Activated B cell treated with CpG ODN at 0.5 μM for 24 hours (primary cell): ENCODE data around the gene GRM8. TPM values are rescaled to one million over a fixed set of nuclear protein-coding genes. Genes with fewer than 3 reads are reported as not detected.
"Not testable (repeated sequence)": the region's sequence is repeated elsewhere in the genome, so short reads cannot be mapped to it uniquely, and the experiment has no call there.

ENCODE experiments used
- ATAC-seq: fragments of 200-7000 bp; cut with Tn5 transposase; one replicate; pipeline ENCODE4 v1.10.0; 2021; ENCODE audit warnings: low read depth, mild to moderate bottlenecking, moderate library complexity
- CTCF ChIA-PET: fragments of 350-600 bp; sonication (Branson Sonifier 250); formaldehyde crosslinking; loops from one replicate; lab custom pipeline; 2021; ENCODE audit warnings: antibody characterized with exemption; lab: Charles Lee
- POLR2A ChIA-PET: fragments of 350-600 bp; sonication (Branson Sonifier 250); formaldehyde crosslinking; loops from one replicate; lab custom pipeline; 2021; ENCODE audit warnings: antibody characterized with exemption; lab: Charles Lee
- DNase-seq: peaks from one replicate; pipeline ENCODE4 v3.0.0; 2022
- H3K27ac Mint-ChIP-seq: one replicate; pipeline ENCODE4 v1.8.0; 2020; ENCODE audit warnings: mixed read lengths
- H3K27me3 Mint-ChIP-seq: one replicate; pipeline ENCODE4 v1.8.0; 2021; ENCODE audit warnings: mixed read lengths
- H3K36me3 Mint-ChIP-seq: one replicate; pipeline ENCODE4 v1.8.0; 2021; ENCODE audit warnings: low read depth, mixed read lengths
- H3K4me1 Mint-ChIP-seq: one replicate; pipeline ENCODE4 v1.8.0; 2021; ENCODE audit warnings: mixed read lengths
- H3K4me3 Mint-ChIP-seq: one replicate; pipeline ENCODE4 v1.8.0; 2020; ENCODE audit warnings: mild to moderate bottlenecking, mixed read lengths
- H3K9me3 Mint-ChIP-seq: one replicate; pipeline ENCODE4 v1.8.0; 2020; ENCODE audit warnings: mixed read lengths
- intact Hi-C: fragments of 100-400 bp; cut with micrococcal nuclease; formaldehyde crosslinking; loops from one replicate; pipeline ENCODE4 v1.15.1; 2024
- total RNA-seq: library from RNA; stranded (reverse); gene quantifications from 2 replicates; pipeline ENCODE4 v1.2.3, GENCODE V29; 2022
- TF ChIP-seq, protein P1 (sequence below): fragments of 200-600 bp; IDR thresholded peaks from one replicate; pipeline ENCODE4 v1.8.0; 2022; ENCODE audit warnings: antibody characterized with exemption, mild to moderate bottlenecking

GRM8 gene
- total RNA-seq, 1 donor from 2014 or later: not detected

DNA sequence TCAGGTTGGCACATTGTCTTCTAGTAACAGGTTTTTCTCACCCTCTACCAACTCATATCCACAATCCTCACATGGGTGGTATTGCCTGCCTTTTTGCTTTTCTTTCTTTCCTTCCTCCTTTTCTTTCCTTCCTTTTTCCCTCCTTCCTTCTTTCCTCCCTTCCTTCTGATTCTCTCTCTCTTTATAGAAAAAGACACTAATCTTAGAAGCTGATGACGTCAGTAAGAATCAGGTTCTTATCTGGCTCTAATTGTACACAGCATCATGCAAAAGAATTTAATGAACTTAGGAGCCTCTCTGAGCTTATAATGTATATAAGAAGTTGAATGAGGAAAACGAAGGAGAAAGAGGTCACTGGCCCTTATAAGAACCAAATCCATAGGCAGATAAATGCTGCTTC is 328.3 kb downstream of the GRM8 start:
- intact Hi-C loops: no loop called here
- no peak for DNase-seq
- Mint-ChIP-seq H3K4me1 (no peaks in the 10 kb centered on the region), H3K9me3 (no peaks in the 10 kb centered on the region), H3K36me3 (no peaks in the 10 kb centered on the region), H3K4me3 (no peak overlapping the region), H3K27me3 (no peaks in the 10 kb centered on the region), H3K27ac (no peak overlapping the region)
- TF ChIP-seq, protein P1, sequence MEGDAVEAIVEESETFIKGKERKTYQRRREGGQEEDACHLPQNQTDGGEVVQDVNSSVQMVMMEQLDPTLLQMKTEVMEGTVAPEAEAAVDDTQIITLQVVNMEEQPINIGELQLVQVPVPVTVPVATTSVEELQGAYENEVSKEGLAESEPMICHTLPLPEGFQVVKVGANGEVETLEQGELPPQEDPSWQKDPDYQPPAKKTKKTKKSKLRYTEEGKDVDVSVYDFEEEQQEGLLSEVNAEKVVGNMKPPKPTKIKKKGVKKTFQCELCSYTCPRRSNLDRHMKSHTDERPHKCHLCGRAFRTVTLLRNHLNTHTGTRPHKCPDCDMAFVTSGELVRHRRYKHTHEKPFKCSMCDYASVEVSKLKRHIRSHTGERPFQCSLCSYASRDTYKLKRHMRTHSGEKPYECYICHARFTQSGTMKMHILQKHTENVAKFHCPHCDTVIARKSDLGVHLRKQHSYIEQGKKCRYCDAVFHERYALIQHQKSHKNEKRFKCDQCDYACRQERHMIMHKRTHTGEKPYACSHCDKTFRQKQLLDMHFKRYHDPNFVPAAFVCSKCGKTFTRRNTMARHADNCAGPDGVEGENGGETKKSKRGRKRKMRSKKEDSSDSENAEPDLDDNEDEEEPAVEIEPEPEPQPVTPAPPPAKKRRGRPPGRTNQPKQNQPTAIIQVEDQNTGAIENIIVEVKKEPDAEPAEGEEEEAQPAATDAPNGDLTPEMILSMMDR: no peak
- CTCF ChIA-PET: no interaction called here
- ATAC-seq: no peak
- POLR2A ChIA-PET: no interaction called here

DNA sequence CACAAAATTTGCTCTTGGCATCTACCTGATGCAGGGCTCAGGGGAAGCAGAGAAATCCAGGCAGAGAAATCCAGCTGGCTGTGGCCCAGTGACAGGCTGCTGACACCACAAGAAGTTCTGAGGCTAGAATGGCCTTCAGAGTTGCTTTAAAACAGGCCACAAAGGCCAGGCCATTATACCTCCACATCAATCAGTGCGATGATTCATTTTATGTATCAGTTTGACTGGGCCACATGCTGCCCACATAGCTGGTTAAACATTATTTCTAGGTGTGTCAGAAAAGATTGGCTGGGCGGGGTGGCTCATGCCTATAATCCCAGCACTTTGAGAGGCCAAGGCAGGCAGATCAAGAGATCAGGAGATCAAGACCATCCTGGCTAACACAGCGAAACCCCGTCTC is 341.1 kb downstream of the GRM8 start:
- POLR2A ChIA-PET, H3K27me3 Mint-ChIP-seq, H3K27ac Mint-ChIP-seq, ATAC-seq, H3K9me3 Mint-ChIP-seq, CTCF ChIA-PET, intact Hi-C loops, H3K4me1 Mint-ChIP-seq, DNase-seq, H3K36me3 Mint-ChIP-seq, H3K4me3 Mint-ChIP-seq: not testable (repeated sequence)

DNA sequence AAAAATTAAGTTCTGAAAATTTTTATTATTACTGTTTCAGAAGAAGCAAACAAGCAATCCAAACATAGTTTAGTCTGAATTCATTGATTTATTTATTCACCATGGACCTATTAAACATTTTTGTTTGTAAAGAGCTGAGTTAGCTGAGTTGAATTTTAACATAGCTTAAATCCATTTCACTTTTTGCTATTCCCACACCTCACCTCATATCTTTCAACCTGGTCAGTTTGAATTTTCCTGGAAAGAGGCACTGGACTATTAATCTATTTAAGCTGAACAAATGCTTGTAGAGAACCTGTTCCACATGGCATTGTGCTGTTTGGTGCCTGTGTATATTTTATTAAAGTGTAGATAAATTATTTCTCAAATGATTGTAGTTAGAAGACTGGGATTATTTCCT is 344.2 kb downstream of the GRM8 start:
- ATAC-seq, CTCF ChIA-PET: not testable (repeated sequence)

DNA sequence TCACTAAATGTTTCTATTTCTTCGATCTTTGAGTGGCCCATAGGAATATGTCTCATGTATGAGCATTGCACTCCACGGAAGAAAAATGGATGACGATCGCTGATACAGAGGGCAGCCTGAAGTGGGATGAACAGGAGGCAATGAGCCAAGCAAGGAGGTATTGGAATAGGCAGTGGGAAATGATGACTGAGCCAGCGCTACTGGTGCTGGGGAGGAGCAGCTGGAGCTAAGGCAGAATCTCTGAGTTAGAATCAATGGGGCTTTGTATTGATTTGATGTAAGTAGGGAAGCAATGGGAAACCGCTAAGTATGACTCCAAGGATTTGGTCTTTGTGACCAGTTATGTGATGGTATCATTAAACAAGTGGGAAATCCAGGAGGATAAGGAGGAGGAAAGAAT is 345.1 kb downstream of the GRM8 start:
- POLR2A ChIA-PET, CTCF ChIA-PET, H3K9me3 Mint-ChIP-seq, DNase-seq, H3K27ac Mint-ChIP-seq, H3K4me1 Mint-ChIP-seq, H3K36me3 Mint-ChIP-seq, H3K27me3 Mint-ChIP-seq, H3K4me3 Mint-ChIP-seq, ATAC-seq, intact Hi-C loops: not testable (repeated sequence)

More for the DNA sequence above, 344.2 kb downstream of the GRM8 start:
- H3K27ac Mint-ChIP-seq, intact Hi-C loops, H3K4me1 Mint-ChIP-seq, H3K36me3 Mint-ChIP-seq, DNase-seq, H3K27me3 Mint-ChIP-seq, H3K4me3 Mint-ChIP-seq, POLR2A ChIA-PET, H3K9me3 Mint-ChIP-seq: not testable (repeated sequence)

DNA sequence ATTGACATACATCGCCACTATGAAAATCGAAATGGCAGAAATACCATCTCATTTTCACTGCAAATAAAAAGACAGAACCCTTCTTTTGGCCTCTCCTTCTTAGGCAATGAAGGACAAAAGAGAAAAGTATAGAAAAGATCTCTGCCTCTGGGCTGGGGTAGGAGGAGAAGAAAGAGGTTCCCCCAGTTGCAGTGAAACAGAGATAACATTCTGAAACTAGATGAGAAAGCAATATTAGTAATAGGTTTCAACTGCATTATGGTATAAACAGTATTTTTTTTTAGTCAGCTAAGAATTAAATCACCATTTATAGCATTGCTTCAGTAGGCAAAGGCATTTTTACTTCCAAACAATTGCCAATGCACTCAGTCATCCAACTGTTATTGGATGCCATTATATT is 347.5 kb downstream of the GRM8 start:
- H3K36me3 Mint-ChIP-seq, H3K9me3 Mint-ChIP-seq, H3K4me1 Mint-ChIP-seq, intact Hi-C loops, H3K27me3 Mint-ChIP-seq, CTCF ChIA-PET, DNase-seq, POLR2A ChIA-PET, ATAC-seq, H3K4me3 Mint-ChIP-seq, H3K27ac Mint-ChIP-seq: not testable (repeated sequence)

DNA sequence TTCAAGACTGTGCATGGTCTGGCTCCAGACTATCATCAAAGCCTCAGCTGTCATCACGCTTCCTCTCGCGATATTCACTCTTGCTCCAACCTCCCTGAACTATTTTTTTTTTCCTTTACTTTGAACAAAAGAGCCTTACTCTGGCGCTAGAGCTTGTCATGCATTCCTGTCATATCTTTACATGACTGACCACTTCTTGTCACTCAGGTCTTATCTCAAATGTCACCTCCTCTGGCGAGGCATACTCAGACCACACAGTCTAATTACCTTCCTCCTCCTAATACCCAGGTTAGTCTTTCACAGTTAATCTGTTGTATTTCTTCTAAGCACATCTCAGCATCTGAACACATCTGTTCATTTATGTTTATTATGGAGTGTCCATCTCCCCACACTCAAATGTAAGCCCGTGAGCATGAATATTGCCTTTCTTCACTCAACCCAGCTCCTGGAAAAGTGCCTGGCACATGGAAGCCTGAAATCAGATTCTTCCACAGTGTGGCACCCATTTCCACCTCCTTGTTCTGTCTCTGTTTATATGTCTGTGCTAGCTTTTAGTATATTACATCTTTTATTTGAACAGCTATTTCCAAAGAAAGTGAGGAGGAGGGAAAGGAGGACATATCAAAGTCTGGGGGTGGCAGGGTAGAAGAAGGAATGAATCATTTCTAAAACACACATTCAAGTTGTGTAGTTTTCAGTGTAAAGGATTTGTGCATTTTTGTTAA is 351.5 kb downstream of the GRM8 start:
- DNase-seq, H3K4me1 Mint-ChIP-seq, H3K9me3 Mint-ChIP-seq, H3K36me3 Mint-ChIP-seq, H3K27me3 Mint-ChIP-seq, H3K27ac Mint-ChIP-seq, H3K4me3 Mint-ChIP-seq, ATAC-seq, POLR2A ChIA-PET: not testable (repeated sequence)
- intact Hi-C loops: loop anchor here (5.0 kb wide), 1 partner anchor 1844 kb away; no protein-coding TSS in a partner anchor
- CTCF ChIA-PET: interaction anchor here (0.9 kb wide), 1 partner anchor 98 kb away, joined by 3 read pairs; no protein-coding TSS in a partner anchor

DNA sequence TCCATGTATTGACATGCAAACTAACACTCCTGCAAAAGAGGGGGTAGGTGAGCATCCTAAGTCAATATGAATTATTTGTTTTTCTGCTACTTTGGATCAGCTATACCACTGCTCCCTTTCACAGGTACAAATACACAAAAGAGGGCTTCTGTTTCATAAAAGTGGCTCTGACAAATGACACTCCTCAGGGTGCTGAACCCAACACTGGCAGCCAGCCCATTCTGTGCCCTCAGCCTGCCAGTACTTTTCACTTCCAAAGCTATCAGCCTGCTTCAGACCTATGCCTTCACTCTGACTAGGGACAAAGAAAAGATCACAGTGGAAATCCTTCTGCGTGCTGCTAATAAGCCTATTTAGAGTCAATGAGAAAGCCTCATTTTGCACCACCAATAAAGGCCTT is 364.8 kb downstream of the GRM8 start:
- ATAC-seq, H3K4me3 Mint-ChIP-seq, CTCF ChIA-PET, H3K27ac Mint-ChIP-seq, H3K4me1 Mint-ChIP-seq, DNase-seq, intact Hi-C loops, POLR2A ChIA-PET, H3K36me3 Mint-ChIP-seq, H3K9me3 Mint-ChIP-seq, H3K27me3 Mint-ChIP-seq: not testable (repeated sequence)

DNA sequence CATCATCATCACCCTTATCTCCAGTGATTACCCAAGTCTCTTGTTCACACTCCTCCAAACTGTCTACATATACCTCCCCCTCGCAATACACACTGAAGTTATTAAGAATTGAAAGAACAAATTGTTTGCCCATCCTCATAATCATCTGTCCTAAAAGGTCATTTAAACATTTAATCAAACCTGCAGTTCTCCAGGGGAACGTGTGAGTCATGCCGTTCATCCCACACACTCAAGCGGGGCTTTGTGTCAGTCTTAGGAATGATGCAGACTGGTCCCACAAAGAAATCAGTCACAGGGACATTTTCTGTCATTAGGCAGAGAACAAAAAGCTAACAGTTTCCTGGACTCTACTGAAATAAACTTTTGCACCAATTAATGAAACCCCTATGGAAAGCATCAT is 365.2 kb downstream of the GRM8 start:
- POLR2A ChIA-PET, ATAC-seq, intact Hi-C loops, H3K27me3 Mint-ChIP-seq, DNase-seq, H3K36me3 Mint-ChIP-seq, H3K4me3 Mint-ChIP-seq, H3K9me3 Mint-ChIP-seq, H3K27ac Mint-ChIP-seq, H3K4me1 Mint-ChIP-seq, CTCF ChIA-PET: not testable (repeated sequence)

- POLR2A ChIA-PET, DNase-seq, H3K27ac Mint-ChIP-seq, H3K36me3 Mint-ChIP-seq, H3K4me3 Mint-ChIP-seq, intact Hi-C loops, ATAC-seq, H3K9me3 Mint-ChIP-seq, CTCF ChIA-PET, H3K27me3 Mint-ChIP-seq, H3K4me1 Mint-ChIP-seq: not testable (repeated sequence)
These were observed 370.0 kb downstream of the GRM8 start for GRCh38 chr7:126882730-126883129.

- H3K27ac Mint-ChIP-seq, POLR2A ChIA-PET, intact Hi-C loops, DNase-seq, H3K4me3 Mint-ChIP-seq, H3K36me3 Mint-ChIP-seq, ATAC-seq, H3K27me3 Mint-ChIP-seq, H3K9me3 Mint-ChIP-seq, H3K4me1 Mint-ChIP-seq, CTCF ChIA-PET: not testable (repeated sequence)
These were observed 370.8 kb downstream of the GRM8 start for GRCh38 chr7:126881908-126882307.
